ENCODE results near the gene TENT5C.

DNA sequence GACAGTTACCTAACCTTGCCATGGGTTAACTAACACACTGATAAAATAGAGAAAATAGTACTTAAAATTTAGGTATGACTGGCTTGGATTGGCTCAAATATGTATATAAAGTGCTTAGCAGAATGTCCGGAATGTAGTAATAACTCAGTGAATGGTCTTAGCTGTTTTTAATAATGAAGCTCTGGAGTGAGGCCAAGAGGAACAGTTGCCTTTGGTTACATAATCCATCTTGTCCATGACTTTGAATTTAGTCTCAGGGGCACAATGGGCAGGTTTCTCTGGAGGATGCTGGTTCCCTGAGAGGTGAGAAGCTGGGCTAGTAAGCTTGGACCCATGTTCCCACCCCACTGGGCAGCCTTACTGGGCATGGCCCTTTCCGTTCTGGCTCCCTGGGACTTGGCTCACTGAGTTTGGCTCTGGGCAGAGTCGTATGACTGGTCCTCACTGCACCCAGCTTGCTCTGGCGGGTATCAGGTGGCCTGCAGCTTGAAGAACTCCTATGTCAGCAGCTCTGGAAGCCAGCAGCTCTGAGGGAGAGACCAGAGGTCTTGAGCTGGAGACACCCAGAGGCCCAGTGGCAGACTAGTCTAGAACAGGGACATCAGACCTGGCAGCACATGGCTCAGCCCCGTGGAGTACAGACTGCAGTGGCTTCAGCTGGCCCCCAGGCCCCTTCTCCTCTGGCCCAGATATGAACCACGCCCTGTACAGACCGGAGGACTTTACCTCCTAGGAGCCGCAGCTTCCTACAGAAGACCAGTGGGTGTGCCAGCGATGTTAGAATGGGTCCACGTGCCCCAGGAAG, 40.4 kb downstream of the TENT5C start:
- TF ChIP-seq RAD21 (IDR thresholded peaks at IDR 0.05; ENCODE audit: low read length) (no peak), MAX (IDR thresholded peaks at IDR 0.05; ENCODE audit: low read depth) (no peak), CTCF (IDR thresholded peaks at IDR 0.05) (no peak), MEF2A (IDR thresholded peaks at IDR 0.05; ENCODE audit: borderline replicate concordance, low read depth) (no peak), TAF1 (IDR thresholded peaks at IDR 0.05; ENCODE audit: borderline replicate concordance, low read depth, low read length) (no peak), GATA2 (CRISPR knock-in tag; IDR thresholded peaks at IDR 0.05) (no peak), ELF1 (IDR thresholded peaks at IDR 0.05) (no peak), MXI1 (IDR thresholded peaks at IDR 0.05; ENCODE audit: low read depth, low read length) (no peak)
